OCI-LY1 (cell line): ENCODE measurements around the gene PPP2R2C.

ENCODE experiments used
- CTCF ChIP-seq: fragments of 200-600 bp; sonication (generic), shearing (Covaris generic); IDR thresholded peaks from 2 replicates; pipeline ENCODE4 v1.5.1; 2017; ENCODE audit warnings: mild to moderate bottlenecking, antibody characterized with exemption, low read length, moderate library complexity, mixed read lengths
- EZH2 ChIP-seq: fragments of 200-600 bp; sonication (generic), shearing (Covaris generic); IDR thresholded peaks from 2 replicates; pipeline ENCODE4 v1.8.0; 2017; ENCODE audit warnings: borderline replicate concordance, mixed run types, mild to moderate bottlenecking, antibody characterized with exemption, low read length, moderate library complexity, mixed read lengths

DNA sequence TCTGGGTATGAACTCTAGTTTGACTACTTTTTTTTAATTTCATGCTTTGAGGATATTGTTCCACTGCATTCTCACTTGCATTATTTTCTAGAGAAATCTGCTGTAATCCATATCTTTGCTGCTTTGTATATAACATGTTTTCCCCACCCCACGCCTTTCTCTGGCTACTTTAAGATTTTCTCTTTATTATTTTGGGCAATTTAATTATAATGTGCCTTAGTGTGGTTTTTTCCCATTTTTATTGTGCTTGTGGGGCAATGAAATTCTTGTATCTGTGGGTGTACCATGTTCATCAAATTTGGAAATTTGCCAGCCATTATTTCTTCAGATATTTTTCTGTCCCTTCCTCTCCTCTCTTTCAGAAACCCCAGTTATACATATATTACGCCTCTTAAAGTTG is 15.1 kb upstream of the PPP2R2C start:
- TF ChIP-seq CTCF (no peak), EZH2 (no peak)
